Stimulated activated naive CD8-positive, alpha-beta T cell treated with anti-CD3 and anti-CD28 coated beads, Interleukin-15, Interleukin-2, amounts not matched to agents 100 ng/mL and 50 ng/mL, for 24 hours (primary cell): ENCODE measurements around the gene KIR3DL1.
"Not testable (repeated sequence)": the region's sequence is repeated elsewhere in the genome, so short reads cannot be mapped to it uniquely, and the experiment has no call there.

Source experiments
- H3K27ac Mint-ChIP-seq: one replicate; pipeline ENCODE4 v1.8.0; 2021; ENCODE audit warnings: mild to moderate bottlenecking, mixed read lengths
- H3K27me3 Mint-ChIP-seq: one replicate; pipeline ENCODE4 v1.8.0; 2021; ENCODE audit warnings: mixed read lengths
- H3K36me3 Mint-ChIP-seq: one replicate; pipeline ENCODE4 v1.8.0; 2021; ENCODE audit warnings: low read depth, mixed read lengths
- H3K4me1 Mint-ChIP-seq: one replicate; pipeline ENCODE4 v1.8.0; 2021; ENCODE audit warnings: low read depth, mixed read lengths
- H3K4me3 Mint-ChIP-seq: one replicate; pipeline ENCODE4 v1.8.0; 2021; ENCODE audit warnings: mild to moderate bottlenecking, mixed read lengths
- H3K9me3 Mint-ChIP-seq: one replicate; pipeline ENCODE4 v1.8.0; 2021; ENCODE audit warnings: mixed read lengths

The KIR3DL1 gene

GRCh38 chr19:54850061-54850640, 33.9 kb downstream of the KIR3DL1 start, which contains the start of gene KIR3DL2:
TSS of gene KIR3DL2 (plus strand) at chr19:54850443. CDS start at chr19:54850476, 33 bp downstream.
- H3K4me3 Mint-ChIP-seq, H3K4me1 Mint-ChIP-seq, H3K27me3 Mint-ChIP-seq, H3K9me3 Mint-ChIP-seq, H3K27ac Mint-ChIP-seq, H3K36me3 Mint-ChIP-seq: not testable (repeated sequence)

GRCh38 chr19:54850930-54851329, 34.7 kb downstream of the KIR3DL1 start:
- Mint-ChIP-seq H3K4me1 (no peaks in the 10 kb centered on the region), H3K36me3 (no peaks in the 10 kb centered on the region), H3K9me3 (no peaks in the 10 kb centered on the region), H3K27ac (no peak overlapping the region), H3K4me3 (no peak overlapping the region), H3K27me3 (peaks cover 10% of the 10 kb centered on the region)

DNA sequence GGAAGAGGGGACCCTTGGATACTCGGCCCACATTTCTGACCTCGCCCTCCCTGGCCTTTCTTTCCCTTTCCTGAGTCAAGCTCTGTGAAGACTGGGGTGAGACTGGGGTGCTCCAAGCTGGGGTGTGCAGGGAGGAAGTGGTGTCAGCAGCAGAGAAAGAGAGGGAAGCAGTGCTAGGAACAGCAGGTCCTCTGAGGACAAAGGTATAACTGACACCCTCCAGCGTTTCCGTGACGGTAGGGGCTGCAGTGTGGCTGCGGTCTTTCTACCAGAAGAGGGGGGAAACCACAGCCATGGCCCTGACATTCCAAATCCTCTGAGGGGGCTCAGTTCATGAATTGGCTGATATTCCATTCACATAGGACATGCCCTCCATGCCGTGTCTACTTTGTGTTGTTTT, 35.1 kb downstream of the KIR3DL1 start:
- Mint-ChIP-seq H3K4me1 (no peaks in the 10 kb centered on the region), H3K27me3 (peaks cover 10% of the 10 kb centered on the region), H3K36me3 (no peaks in the 10 kb centered on the region), H3K4me3 (no peak overlapping the region), H3K27ac (no peak overlapping the region), H3K9me3 (no peaks in the 10 kb centered on the region)

DNA sequence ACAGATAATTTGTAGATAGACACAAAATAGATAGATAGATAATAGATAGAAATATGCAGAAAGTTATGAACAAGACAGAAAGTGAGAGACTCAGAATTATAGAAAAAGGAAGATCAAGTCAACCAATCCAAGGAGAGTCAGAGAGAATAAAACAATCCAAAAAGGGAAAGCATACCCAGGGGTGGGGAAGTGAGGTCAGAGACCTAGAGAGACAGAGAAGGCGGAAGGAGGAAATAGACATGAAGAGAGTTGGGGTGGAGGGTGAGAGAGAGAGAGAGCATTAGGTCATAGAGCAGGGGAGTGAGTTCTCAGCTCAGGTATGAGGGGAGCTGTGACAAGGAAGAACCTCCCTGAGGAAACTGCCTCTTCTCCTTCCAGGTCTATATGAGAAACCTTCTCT, 39.0 kb downstream of the KIR3DL1 start:
- H3K27ac Mint-ChIP-seq, H3K9me3 Mint-ChIP-seq, H3K4me3 Mint-ChIP-seq, H3K36me3 Mint-ChIP-seq, H3K27me3 Mint-ChIP-seq, H3K4me1 Mint-ChIP-seq: not testable (repeated sequence)

GRCh38 chr19:54858476-54858875, 42.2 kb downstream of the KIR3DL1 start:
- H3K4me1 Mint-ChIP-seq: not testable (repeated sequence)

GRCh38 chr19:54859421-54859820, 43.2 kb downstream of the KIR3DL1 start:
- H3K27me3 Mint-ChIP-seq: peaks cover 14% of the 10 kb centered on the region
- not testable (repeated sequence) for H3K27ac Mint-ChIP-seq, H3K4me3 Mint-ChIP-seq, H3K9me3 Mint-ChIP-seq, H3K36me3 Mint-ChIP-seq, H3K4me1 Mint-ChIP-seq

More at GRCh38 chr19:54858476-54858875, 42.2 kb downstream of the KIR3DL1 start:
- H3K4me3 Mint-ChIP-seq, H3K9me3 Mint-ChIP-seq, H3K27ac Mint-ChIP-seq, H3K36me3 Mint-ChIP-seq: not testable (repeated sequence)
- peaks cover 14% of the 10 kb centered on the region for H3K27me3 Mint-ChIP-seq

DNA sequence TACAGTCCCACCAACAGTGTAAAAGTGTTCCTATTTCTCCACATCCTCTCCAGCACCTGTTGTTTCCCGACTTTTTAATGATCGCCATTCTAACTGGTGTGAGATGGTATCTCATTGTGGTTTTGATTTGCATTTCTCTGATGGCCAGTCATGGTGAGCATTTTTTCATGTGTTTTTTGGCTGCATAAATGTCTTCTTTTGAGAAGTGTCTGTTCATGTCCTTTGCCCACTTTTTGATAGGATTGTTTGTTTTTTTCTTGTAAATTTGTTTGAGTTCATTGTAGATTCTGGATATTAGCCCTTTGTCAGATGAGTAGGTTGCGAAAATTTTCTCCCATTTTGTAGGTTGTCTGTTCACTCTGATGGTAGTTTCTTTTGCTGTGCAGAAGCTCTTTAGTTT, 47.2 kb downstream of the KIR3DL1 start:
- H3K36me3 Mint-ChIP-seq, H3K27ac Mint-ChIP-seq, H3K4me3 Mint-ChIP-seq, H3K9me3 Mint-ChIP-seq, H3K4me1 Mint-ChIP-seq: not testable (repeated sequence)
- peaks cover 25% of the 10 kb centered on the region for H3K27me3 Mint-ChIP-seq

DNA sequence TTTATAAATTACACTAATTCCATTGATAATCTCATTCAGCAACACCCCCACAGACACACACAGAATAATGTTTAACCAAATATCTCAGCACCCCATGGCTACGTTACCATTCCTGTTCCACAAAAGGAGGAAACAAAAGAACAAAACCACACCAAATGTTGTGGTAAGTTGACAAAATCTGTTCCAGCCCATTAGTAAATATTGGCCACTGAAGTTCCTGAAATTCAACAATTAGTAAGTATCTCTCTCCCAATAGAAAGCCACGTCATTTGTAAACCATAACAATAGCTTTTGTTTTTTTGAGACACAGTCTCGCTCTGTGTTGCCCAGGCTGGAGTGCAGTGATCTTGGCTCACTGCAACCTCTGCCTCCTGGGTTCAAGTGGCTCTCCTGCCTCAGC, 55.4 kb downstream of the KIR3DL1 start:
- Mint-ChIP-seq H3K27me3 (peaks cover 23% of the 10 kb centered on the region), H3K4me1 (no peaks in the 10 kb centered on the region), H3K36me3 (no peaks in the 10 kb centered on the region), H3K27ac (no peak overlapping the region), H3K4me3 (no peak overlapping the region), H3K9me3 (no peaks in the 10 kb centered on the region)

- H3K9me3 Mint-ChIP-seq: no peaks in the 10 kb centered on the region
- no peak within 1 kb of the TSS for H3K4me3 Mint-ChIP-seq
- H3K36me3 Mint-ChIP-seq: no peaks in the 10 kb centered on the region
- H3K27ac Mint-ChIP-seq: no peak within 1 kb of the TSS
- no peaks in the 10 kb centered on the region for H3K4me1 Mint-ChIP-seq
- peaks cover 27% of the 10 kb centered on the region for H3K27me3 Mint-ChIP-seq
These were observed 57.7 kb downstream of the KIR3DL1 start, which contains the start of gene FCAR for GRCh38 chr19:54873990-54874389. TSS of gene FCAR (plus strand) at chr19:54874235. CDS start at chr19:54874290, 55 bp downstream.

DNA sequence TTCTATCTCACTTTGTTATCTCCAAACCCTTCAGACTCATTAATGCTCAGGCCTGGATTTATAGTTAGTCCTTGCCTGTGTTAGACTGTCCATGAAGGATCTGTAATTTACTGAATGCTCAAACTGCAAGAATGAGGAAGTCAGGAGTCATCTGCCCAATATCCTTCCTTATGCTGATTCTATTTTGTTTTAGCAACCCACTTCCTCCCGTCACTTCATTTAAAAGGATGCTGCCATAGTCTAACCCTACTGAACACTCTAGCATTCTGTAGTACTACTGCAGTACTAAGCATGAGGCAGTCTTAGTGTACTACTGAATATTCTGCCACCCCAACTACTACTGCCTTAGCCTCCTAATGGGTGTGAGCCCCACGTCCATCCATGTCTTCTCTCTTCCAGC, 59.2 kb downstream of the KIR3DL1 start:
- H3K9me3 Mint-ChIP-seq: no peaks in the 10 kb centered on the region
- peaks cover 34% of the 10 kb centered on the region for H3K27me3 Mint-ChIP-seq
- H3K4me1 Mint-ChIP-seq: no peaks in the 10 kb centered on the region
- H3K4me3 Mint-ChIP-seq: no peak overlapping the region
- H3K36me3 Mint-ChIP-seq: no peaks in the 10 kb centered on the region
- H3K27ac Mint-ChIP-seq: no peak overlapping the region

- Mint-ChIP-seq H3K4me3 (no peak overlapping the region), H3K4me1 (no peaks in the 10 kb centered on the region), H3K27ac (no peak overlapping the region)
These were observed 61.2 kb downstream of the KIR3DL1 start for GRCh38 chr19:54877471-54877870.

More at GRCh38 chr19:54877471-54877870, 61.2 kb downstream of the KIR3DL1 start:
- peaks cover 35% of the 10 kb centered on the region for H3K27me3 Mint-ChIP-seq
- no peaks in the 10 kb centered on the region for H3K36me3 Mint-ChIP-seq
- H3K9me3 Mint-ChIP-seq: no peaks in the 10 kb centered on the region
